Suprapubic skin (tissue), 4 donors: ENCODE results near the gene CFAP74.

Source experiments
- CTCF ChIP-seq, 2 donors: fragments of 200-600 bp in 1 of 2; fragments of 450-650 bp in 1 of 2; sonication (generic) in 1 of 2; IDR thresholded peaks; one replicate each; pipeline ENCODE4 v1.5.1; 2016 to 2019; ENCODE audit warnings: antibody characterized with exemption in 2 of 2, mild to moderate bottlenecking in 1 of 2, moderate library complexity in 1 of 2
- EP300 ChIP-seq: sonication (generic); formaldehyde crosslinking; IDR thresholded peaks from one replicate; pipeline ENCODE4 v1.6.1; 2017; ENCODE audit warnings: antibody characterized with exemption
- POLR2A ChIP-seq, 2 donors: fragments of 450-650 bp; IDR thresholded peaks; one replicate each; pipeline ENCODE4 v1.6.1; 2017; ENCODE audit warnings: antibody characterized with exemption in 2 of 2, mild to moderate bottlenecking in 2 of 2, moderate library complexity in 2 of 2
- POLR2AphosphoS5 ChIP-seq, 3 donors: sonication (generic); formaldehyde crosslinking; IDR thresholded peaks; one replicate each; pipeline ENCODE4 v1.6.1; 2017; ENCODE audit warnings: antibody characterized with exemption in 3 of 3

- TF ChIP-seq EP300 (no peak), POLR2A (IDR thresholded peaks at IDR 0.05) (no peak), CTCF (IDR thresholded peaks at IDR 0.05) (no peak), POLR2AphosphoS5 (IDR thresholded peaks at IDR 0.05) (no peak)
These were observed 17.0 kb downstream of the CFAP74 start for GRCh38 chr1:1986451-1987141.
